ENCODE measurements around the gene RAB1B. TPM values are rescaled to one million over a fixed set of nuclear protein-coding genes. Genes with fewer than 3 reads are reported as not detected.
A peak's percentile ranks its signal among the peaks of the same experiment; 100 is the strongest.

The RAB1B gene
- total and polyA plus RNA-seq, 10 of the 15 experiments (the other 5 are each of a cell fraction or from before 2014, with no cell fraction given), result 10.4 to 193 (median 96.9) TPM

GRCh38 chr11:66258473-66258893, 10.0 kb upstream of the RAB1B start (continued):
- no peak for TF ChIP-seq EZH2 (IDR thresholded peaks at IDR 0.05; ENCODE audit: borderline replicate concordance, control insufficient read depth, low read depth, low read length)
- TF ChIP-seq ZSCAN29 (IDR thresholded peaks at IDR 0.05), result no peak
- TF ChIP-seq REST (IDR thresholded peaks at IDR 0.05; ENCODE audit: low read depth, low read length), result no peak
- 0 out of 2 replicates have a peak, but pooled peaks have one; percentile 27 for TF ChIP-seq FOXK2 (IDR thresholded peaks at IDR 0.05)
- peak; percentile 72; the same call in 1 of the 2 replicates for TF ChIP-seq LARP7 (IDR thresholded peaks at IDR 0.05)
- TF ChIP-seq PRDM15 (CRISPR knock-in tag; IDR thresholded peaks at IDR 0.05), result no peak
- no peak for TF ChIP-seq RCOR1 (conservative IDR thresholded peaks at IDR 0.05; ENCODE audit: low read depth, low read length)
- TF ChIP-seq POLR2A (IDR thresholded peaks at IDR 0.05; ENCODE audit: low read depth, low read length), result peak; percentile 51; the same call in 1 of the 2 replicates
